HL-60 (cell line): ENCODE results near the gene TNKS1BP1.
"Not testable (repeated sequence)": the region's sequence is repeated elsewhere in the genome, so short reads cannot be mapped to it uniquely, and the experiment has no call there.

Experiments used
- DNase-seq, 2 experiments: peaks; one replicate each; pipeline ENCODE4 v3.0.0-alpha.2; 2010 to 2020; ENCODE audit warnings: low read depth in 1 of 2, low spot score in 1 of 2
- H3K27ac ChIP-seq: fragments of 250-450 bp; sonication (Bioruptor Pico); replicated peaks from 2 replicates; pipeline ENCODE4 v1.5.1; 2020; ENCODE audit warnings: mild to moderate bottlenecking, moderate library complexity
- H3K27me3 ChIP-seq: fragments of 250-450 bp; sonication (Bioruptor Pico); 2 replicates; pipeline ENCODE4 v1.5.1; 2021; ENCODE audit warnings: mild to moderate bottlenecking, moderate library complexity; ENCODE audit not compliant: insufficient read depth, poor library complexity, severe bottlenecking
- H3K4me3 ChIP-seq: replicated peaks from 2 replicates; pipeline ENCODE4 v1.5.1; 2011; ENCODE audit warnings: mild to moderate bottlenecking, control low read depth, low read length; ENCODE audit not compliant: insufficient read depth
- CTCF ChIP-seq: IDR thresholded peaks from one replicate; pipeline ENCODE4 v1.5.1; 2011; ENCODE audit warnings: low read length, control low read depth, inconsistent platforms; ENCODE audit not compliant: insufficient read depth
- GABPA ChIP-seq: IDR thresholded peaks from 2 replicates; pipeline ENCODE4 v1.6.1; 2012; ENCODE audit warnings: low read depth
- POLR2AphosphoS5 ChIP-seq: IDR thresholded peaks from 2 replicates; pipeline ENCODE4 v1.6.1; 2012; ENCODE audit warnings: low read depth
- SPI1 ChIP-seq: IDR thresholded peaks from 2 replicates; pipeline ENCODE4 v1.6.1; 2012; ENCODE audit warnings: low read depth, mild to moderate bottlenecking, borderline replicate concordance
- TF ChIP-seq, protein P1 (sequence below): IDR thresholded peaks from 2 replicates; pipeline ENCODE4 v1.6.1; 2012; ENCODE audit warnings: low read depth; ENCODE audit not compliant: insufficient replicate concordance

The TNKS1BP1 gene

DNA sequence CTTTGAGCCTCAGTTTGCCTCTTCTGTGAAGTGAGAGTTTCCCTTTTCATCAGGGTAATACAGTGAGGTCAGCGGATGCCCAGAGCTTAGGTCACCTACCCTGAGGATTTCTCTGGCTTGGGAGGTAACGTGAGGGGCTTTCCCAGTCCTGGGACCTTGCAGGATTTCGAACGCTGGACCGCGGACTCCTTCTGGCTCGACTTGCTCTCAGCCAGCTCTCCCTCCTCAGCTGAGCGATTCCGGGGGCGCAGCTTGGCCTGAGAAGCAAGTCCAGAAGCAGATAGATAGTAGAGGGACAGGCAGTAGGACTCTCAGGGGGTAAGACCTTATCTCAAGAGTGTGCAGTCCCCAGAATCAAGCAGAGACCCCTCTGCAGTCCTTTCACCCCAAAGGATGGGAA is 24.0 kb downstream of the TNKS1BP1 start:
- Histone ChIP-seq H3K27ac (no peak overlapping the region), H3K4me3 (no peak overlapping the region), H3K27me3 (no peaks in the 10 kb centered on the region)
- DNase-seq: no peak
- TF ChIP-seq SPI1 (no peak), POLR2AphosphoS5 (no peak), CTCF (no peak), GABPA (no peak)
- TF ChIP-seq, protein P1, sequence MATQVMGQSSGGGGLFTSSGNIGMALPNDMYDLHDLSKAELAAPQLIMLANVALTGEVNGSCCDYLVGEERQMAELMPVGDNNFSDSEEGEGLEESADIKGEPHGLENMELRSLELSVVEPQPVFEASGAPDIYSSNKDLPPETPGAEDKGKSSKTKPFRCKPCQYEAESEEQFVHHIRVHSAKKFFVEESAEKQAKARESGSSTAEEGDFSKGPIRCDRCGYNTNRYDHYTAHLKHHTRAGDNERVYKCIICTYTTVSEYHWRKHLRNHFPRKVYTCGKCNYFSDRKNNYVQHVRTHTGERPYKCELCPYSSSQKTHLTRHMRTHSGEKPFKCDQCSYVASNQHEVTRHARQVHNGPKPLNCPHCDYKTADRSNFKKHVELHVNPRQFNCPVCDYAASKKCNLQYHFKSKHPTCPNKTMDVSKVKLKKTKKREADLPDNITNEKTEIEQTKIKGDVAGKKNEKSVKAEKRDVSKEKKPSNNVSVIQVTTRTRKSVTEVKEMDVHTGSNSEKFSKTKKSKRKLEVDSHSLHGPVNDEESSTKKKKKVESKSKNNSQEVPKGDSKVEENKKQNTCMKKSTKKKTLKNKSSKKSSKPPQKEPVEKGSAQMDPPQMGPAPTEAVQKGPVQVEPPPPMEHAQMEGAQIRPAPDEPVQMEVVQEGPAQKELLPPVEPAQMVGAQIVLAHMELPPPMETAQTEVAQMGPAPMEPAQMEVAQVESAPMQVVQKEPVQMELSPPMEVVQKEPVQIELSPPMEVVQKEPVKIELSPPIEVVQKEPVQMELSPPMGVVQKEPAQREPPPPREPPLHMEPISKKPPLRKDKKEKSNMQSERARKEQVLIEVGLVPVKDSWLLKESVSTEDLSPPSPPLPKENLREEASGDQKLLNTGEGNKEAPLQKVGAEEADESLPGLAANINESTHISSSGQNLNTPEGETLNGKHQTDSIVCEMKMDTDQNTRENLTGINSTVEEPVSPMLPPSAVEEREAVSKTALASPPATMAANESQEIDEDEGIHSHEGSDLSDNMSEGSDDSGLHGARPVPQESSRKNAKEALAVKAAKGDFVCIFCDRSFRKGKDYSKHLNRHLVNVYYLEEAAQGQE: no peak

- TF ChIP-seq, protein P1: no peak
- TF ChIP-seq SPI1: peak; percentile 22; the same call in 1 of the 2 replicates
- no peak overlapping the region for H3K4me3 ChIP-seq
- no peaks in the 10 kb centered on the region for H3K27me3 ChIP-seq
- no peak overlapping the region for H3K27ac ChIP-seq
- no peak for DNase-seq
These were observed 25.5 kb downstream of the TNKS1BP1 start for GRCh38 chr11:57299150-57299737.

- H3K27ac ChIP-seq: no peak overlapping the region
- no peak for DNase-seq
- no peak overlapping the region for H3K4me3 ChIP-seq
- H3K27me3 ChIP-seq: no peaks in the 10 kb centered on the region
- TF ChIP-seq CTCF (no peak), GABPA (no peak)
- TF ChIP-seq, protein P1: no peak
These were observed 27.5 kb downstream of the TNKS1BP1 start for GRCh38 chr11:57297221-57297620.

- not testable (repeated sequence) for H3K27ac ChIP-seq, DNase-seq, H3K27me3 ChIP-seq, H3K4me3 ChIP-seq
These were observed 28.5 kb downstream of the TNKS1BP1 start for GRCh38 chr11:57296205-57296604.
